GM21786 (cell line): Measurements from ENCODE around the gene ZNF20.
"Not testable (repeated sequence)": the region's sequence is repeated elsewhere in the genome, so short reads cannot be mapped to it uniquely, and the experiment has no call there.

Experiments
- ATAC-seq: cut with Tn5 transposase; IDR thresholded peaks from one replicate; pipeline ENCODE4 v1.9.1; 2021; ENCODE audit not compliant: unreplicated experiment

Gene ZNF20

GRCh38 chr19:12113121-12113520 lies 27.0 kb downstream of the ZNF20 start:
- ATAC-seq = no peak

GRCh38 chr19:12112701-12113100 lies 27.4 kb downstream of the ZNF20 start:
- ATAC-seq = no peak

- ATAC-seq = no peak
Measured at GRCh38 chr19:12111943-12112637, 28.1 kb downstream of the ZNF20 start.

GRCh38 chr19:12111176-12111575 lies 29.0 kb downstream of the ZNF20 start:
- ATAC-seq = no peak

GRCh38 chr19:12103909-12104308 lies 36.2 kb downstream of the ZNF20 start:
- ATAC-seq = not testable (repeated sequence)

- no peak for ATAC-seq
Measured at GRCh38 chr19:12098040-12098439, 42.1 kb downstream of the ZNF20 start.

GRCh38 chr19:12095111-12095790 lies 44.9 kb downstream of the ZNF20 start:
- no peak for ATAC-seq

GRCh38 chr19:12093777-12094176 lies 46.4 kb downstream of the ZNF20 start:
- ATAC-seq = no peak

- ATAC-seq = no peak
Measured at GRCh38 chr19:12092956-12093355, 47.2 kb downstream of the ZNF20 start.

GRCh38 chr19:12092065-12092867 lies 47.9 kb downstream of the ZNF20 start:
- peak; percentile 66 for ATAC-seq

- ATAC-seq = no peak
Measured at GRCh38 chr19:12090807-12091206, 49.3 kb downstream of the ZNF20 start.

- ATAC-seq = no peak
Measured at GRCh38 chr19:12085074-12085818, 54.9 kb downstream of the ZNF20 start.

GRCh38 chr19:12083336-12083735 lies 56.8 kb downstream of the ZNF20 start:
- ATAC-seq = not testable (repeated sequence)
